SK-N-MC (cell line): Measurements from ENCODE around the gene FAF2.

Experiments used
- EZH2 ChIP-seq: fragments of 200-600 bp; sonication (generic); IDR thresholded peaks from one replicate; pipeline ENCODE4 v1.6.1; 2017; ENCODE audit warnings: antibody characterized with exemption
- FOXP2 ChIP-seq: optimal IDR thresholded peaks from 2 replicates; pipeline ENCODE3; 2011; ENCODE audit warnings: mild to moderate bottlenecking, moderate library complexity; ENCODE audit not compliant: insufficient read depth; ENCODE audit errors: extremely low read length, control extremely low read depth
- POLR2AphosphoS5 ChIP-seq: IDR thresholded peaks from 2 replicates; pipeline ENCODE4 v1.6.1; 2012; ENCODE audit warnings: mild to moderate bottlenecking, low read depth, low read length, borderline replicate concordance

DNA sequence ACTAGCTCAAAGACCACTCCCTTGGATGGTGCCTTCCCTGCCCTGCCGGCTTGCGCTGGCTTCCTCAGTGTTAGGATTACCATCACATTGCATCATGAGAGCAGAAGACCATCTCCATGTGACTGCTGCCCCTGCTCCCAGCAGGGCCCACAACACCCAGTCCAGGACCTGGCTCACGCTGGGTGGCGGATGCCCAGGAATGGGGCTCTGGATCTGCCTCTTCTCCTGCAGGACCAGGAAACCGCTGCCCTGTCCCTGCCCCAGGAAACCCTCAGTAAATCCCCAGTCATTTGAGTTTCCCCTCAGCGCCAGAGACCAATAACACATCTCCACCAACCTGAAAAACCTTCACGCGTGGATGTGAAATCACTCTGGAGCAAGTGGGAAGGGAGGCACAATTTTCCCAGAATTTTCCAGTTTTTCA, 92.3 kb downstream of the FAF2 start:
- TF ChIP-seq POLR2AphosphoS5 = no peak
- no peak for TF ChIP-seq EZH2
- no peak for TF ChIP-seq FOXP2
